HCT116 (cell line): ENCODE measurements around the gene PPM1B.

ENCODE experiments used
- EZH2 ChIP-seq: fragments of 200-600 bp; sonication (generic); IDR thresholded peaks from 2 replicates; pipeline ENCODE4 v1.6.1; 2017; ENCODE audit warnings: antibody characterized with exemption, mixed run types
- ZNF274 ChIP-seq: fragments of 200-500 bp; sonication (Bioruptor generic); IDR thresholded peaks from 2 replicates; pipeline ENCODE4 v1.6.1; 2014; ENCODE audit warnings: mild to moderate bottlenecking, low read depth, low read length, inconsistent platforms

DNA sequence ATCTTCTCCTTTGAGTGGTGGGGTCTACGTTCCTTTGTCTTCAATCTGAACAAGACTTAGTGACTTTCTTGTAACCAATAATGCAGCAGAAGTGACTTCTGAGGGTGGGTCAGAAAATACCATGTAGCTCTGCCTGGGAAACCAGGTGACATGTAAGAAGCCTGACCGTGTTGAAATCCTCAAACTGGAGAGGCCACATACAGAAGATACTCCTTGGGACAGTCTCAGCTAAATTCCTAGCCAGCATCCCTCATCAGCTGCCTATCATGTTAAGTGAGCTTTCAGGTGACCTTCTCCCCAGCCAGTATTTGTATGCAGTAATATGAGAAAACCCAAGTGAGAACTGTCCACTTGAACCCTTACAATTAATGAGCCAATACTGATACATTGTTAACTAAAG, 27.0 kb downstream of the PPM1B start:
- TF ChIP-seq EZH2: no peak
- no peak for TF ChIP-seq ZNF274
